IPS-NIHi7 (cell line): ENCODE data around the gene LUZP1.
A peak's percentile ranks its signal among the peaks of the same experiment; 100 is the strongest.
"Not testable (repeated sequence)": the region's sequence is repeated elsewhere in the genome, so short reads cannot be mapped to it uniquely, and the experiment has no call there.

Source experiments
- DNase-seq: peaks from one replicate; pipeline ENCODE4 v3.0.0; 2012; ENCODE audit warnings: mixed read lengths; ENCODE audit errors: extremely low spot score

Gene LUZP1

GRCh38 chr1:23168445-23169194 is at the start of gene LUZP1:
Gene LUZP1 (minus strand): TSS chr1:23168856.
- DNase-seq: peak; percentile 86

GRCh38 chr1:23217421-23218115 is 48.9 kb upstream of the LUZP1 start, which contains the start of gene HTR1D:
Gene HTR1D (minus strand): TSS chr1:23217502. CDS start chr1:23194219, 23,283 bp downstream.
- DNase-seq: peak; percentile 77

- DNase-seq: peak; percentile 84
Observed at GRCh38 chr1:23216771-23217420, 48.2 kb upstream of the LUZP1 start.

- no peak for DNase-seq
Observed at GRCh38 chr1:23215751-23216449, 47.2 kb upstream of the LUZP1 start.

GRCh38 chr1:23215291-23215690 is 46.6 kb upstream of the LUZP1 start:
- DNase-seq: no peak

- DNase-seq: no peak
Observed at GRCh38 chr1:23214640-23215039, 46.0 kb upstream of the LUZP1 start.

GRCh38 chr1:23211955-23212354 is 43.3 kb upstream of the LUZP1 start:
- no peak for DNase-seq

GRCh38 chr1:23210963-23211362 is 42.3 kb upstream of the LUZP1 start:
- no peak for DNase-seq

GRCh38 chr1:23210351-23210785 is 41.7 kb upstream of the LUZP1 start:
- DNase-seq: no peak

- DNase-seq: no peak
Observed at GRCh38 chr1:23209770-23210169, 41.1 kb upstream of the LUZP1 start.

GRCh38 chr1:23208527-23208926 is 39.9 kb upstream of the LUZP1 start:
- no peak for DNase-seq

- DNase-seq: not testable (repeated sequence)
Observed at GRCh38 chr1:23207733-23208132, 39.1 kb upstream of the LUZP1 start.

- DNase-seq: no peak
Observed at GRCh38 chr1:23202263-23202749, 33.6 kb upstream of the LUZP1 start.

- DNase-seq: no peak
Observed at GRCh38 chr1:23200883-23201282, 32.2 kb upstream of the LUZP1 start.

- DNase-seq: no peak
Observed at GRCh38 chr1:23198373-23198772, 29.7 kb upstream of the LUZP1 start.

GRCh38 chr1:23196627-23197328 is 28.1 kb upstream of the LUZP1 start:
- DNase-seq: no peak

GRCh38 chr1:23194119-23194984 is 25.7 kb upstream of the LUZP1 start:
- DNase-seq: no peak

GRCh38 chr1:23193391-23194118 is 24.9 kb upstream of the LUZP1 start:
- no peak for DNase-seq

- DNase-seq: no peak
Observed at GRCh38 chr1:23191199-23191598, 22.5 kb upstream of the LUZP1 start.
